GM18861 (cell line): ENCODE measurements around the gene SERP2.

Experiments
- ATAC-seq: cut with Tn5 transposase; IDR thresholded peaks from one replicate; pipeline ENCODE4 v1.9.1; 2021; ENCODE audit not compliant: unreplicated experiment

SERP2 gene

GRCh38 chr13:44354884-44355283, 18.7 kb upstream of the SERP2 start:
- ATAC-seq = no peak

DNA sequence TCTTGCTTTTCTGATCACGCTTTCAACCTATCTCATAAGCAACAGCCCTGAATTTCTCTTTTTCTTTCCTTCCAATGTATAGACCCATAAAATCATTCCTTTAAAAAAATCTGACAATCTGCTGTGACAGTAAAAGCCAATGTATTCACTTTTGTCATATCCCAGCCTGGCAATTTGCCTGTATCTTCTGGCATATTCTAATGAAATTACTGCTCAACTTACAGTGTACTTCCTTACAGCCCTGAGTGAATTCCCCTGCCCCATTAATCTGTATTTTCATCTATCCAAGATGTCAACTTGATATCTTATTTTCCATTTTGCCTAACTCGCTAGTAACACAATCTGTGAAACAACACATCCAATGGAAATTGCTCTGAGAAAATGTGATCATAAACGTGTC, 18.0 kb upstream of the SERP2 start:
- ATAC-seq = no peak

- ATAC-seq = no peak
Measured at GRCh38 chr13:44359983-44360375, 13.6 kb upstream of the SERP2 start.

- ATAC-seq = no peak
Measured at GRCh38 chr13:44362394-44363040, 11.1 kb upstream of the SERP2 start.

DNA sequence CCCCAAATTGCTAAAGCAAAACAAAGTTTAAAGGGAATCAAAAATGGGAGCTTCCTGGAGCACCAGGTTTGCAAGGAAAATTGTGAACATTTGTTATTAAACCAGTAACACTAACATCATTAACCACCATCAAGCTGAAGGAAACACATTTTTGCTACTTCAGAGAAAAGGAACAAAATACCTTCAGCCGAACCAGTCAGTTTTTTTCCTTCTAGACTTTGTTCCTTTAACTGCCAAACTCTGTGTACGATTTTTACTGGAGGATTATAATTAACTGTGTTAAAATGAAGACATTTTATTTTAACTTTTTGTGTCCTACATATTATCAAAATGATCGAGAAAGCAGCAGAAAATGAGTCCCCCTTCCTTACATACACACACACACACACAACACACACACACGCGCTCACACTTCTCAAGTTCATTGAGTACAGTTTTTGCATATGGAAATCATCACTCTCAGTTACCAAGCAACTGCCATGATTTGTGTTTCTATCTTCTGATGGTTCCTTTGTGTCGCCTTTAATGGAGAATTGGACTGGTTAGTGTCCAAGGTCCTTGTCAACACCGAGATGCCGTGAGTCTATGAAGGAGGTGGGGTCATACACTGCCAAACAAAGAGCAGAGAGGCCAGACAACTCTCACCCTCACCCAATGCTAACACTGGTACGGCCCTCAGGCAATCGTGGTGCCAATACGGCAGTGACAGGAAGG, 9.8 kb upstream of the SERP2 start:
- no peak for ATAC-seq

DNA sequence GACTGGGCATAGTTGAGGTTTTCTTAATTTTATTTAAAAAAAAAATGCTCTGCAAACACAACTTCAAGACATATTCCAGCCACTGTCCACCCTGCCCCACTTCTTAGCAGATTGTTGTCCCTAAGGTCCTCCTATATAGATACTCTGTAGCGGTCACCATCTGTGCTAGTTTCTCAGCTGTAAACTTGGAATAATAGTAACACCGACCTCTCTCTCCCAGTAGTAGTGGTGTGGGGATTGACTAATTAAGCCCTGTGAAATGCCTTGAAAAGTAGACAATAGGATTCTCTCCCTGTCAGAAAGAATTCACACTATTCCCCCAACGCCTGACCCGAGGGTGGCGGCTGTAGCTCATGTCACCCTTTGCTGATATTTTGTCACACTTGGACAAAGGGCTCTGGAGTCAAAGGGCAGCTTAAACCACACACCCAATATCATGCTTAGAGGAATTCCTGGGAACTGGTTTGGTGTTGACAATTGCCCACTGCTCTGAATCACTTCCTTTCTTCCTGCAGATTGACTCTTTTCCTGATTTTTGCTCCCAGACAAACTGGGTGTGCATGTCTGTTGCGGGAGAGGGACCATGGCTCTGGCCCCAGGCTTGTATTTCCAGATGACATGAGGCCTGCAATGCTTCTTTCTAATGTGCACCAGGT, 9.2 kb upstream of the SERP2 start:
- ATAC-seq = no peak

DNA sequence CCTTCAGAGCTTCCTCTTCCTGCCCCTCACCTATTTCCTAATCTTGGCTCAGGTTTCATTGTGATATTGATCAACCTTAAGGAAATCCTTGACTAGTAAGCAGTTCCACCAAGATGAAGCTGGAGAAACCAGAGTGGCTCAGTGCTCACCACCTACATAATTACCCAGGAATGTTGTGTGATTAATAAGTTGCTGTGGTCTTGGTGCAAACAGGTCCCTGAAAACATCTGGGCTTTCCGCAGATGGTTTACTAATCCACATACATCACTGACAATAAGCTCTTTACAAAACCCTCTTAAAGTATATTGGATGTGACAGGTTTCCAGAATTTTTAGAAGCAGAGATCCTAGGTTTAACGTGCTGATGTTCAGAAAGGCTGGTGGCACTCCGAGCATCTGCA, 8.6 kb upstream of the SERP2 start:
- no peak for ATAC-seq

- ATAC-seq = no peak
Measured at GRCh38 chr13:44365899-44366298, 7.7 kb upstream of the SERP2 start.

DNA sequence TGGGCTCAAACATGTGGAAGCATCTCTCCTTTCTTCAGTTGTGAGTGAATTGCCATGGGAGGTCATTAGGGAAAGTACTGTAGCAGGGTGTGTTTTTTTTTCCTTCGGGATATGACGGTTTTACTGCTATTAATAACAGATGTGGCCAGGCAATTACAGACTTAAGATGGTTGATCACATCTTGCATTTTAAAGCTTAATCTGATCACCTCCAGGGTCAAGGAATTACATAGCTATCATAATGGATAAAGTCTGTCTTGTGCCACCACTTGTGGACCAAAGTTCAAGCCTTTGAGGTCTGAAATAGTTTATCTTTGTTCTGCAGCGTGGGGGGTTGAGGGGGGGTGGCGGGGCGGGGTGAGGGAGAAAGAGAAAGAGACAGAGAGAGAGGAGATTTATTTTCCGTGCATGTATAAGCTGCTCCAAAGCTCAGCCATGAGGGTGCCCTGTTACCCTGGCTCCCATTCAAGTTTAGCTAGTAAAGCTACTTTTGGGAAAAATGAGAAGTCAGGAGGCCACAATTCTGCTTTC, 5.5 kb upstream of the SERP2 start:
- ATAC-seq = no peak

GRCh38 chr13:44368599-44369368, 4.8 kb upstream of the SERP2 start:
- no peak for ATAC-seq

- ATAC-seq = no peak
Measured at GRCh38 chr13:44371421-44371820, 2.2 kb upstream of the SERP2 start.

DNA sequence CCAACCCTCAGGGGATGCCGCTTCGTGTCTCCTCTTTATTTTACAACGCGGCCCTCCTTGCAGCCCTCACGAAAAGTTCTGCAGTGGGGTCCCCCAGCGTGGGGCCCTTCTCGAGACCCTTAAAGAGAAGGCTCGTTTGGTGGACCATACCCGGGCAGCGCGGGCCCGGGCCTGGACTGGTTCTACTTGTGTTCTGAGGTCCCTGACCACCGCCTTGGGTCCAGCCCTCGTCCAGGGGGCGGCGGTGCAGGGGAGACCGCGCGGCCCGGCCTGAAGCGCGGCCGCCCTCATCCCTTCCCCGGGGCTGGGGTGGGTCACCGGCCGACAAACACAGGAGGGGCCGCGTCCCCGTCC, 400 bp upstream of the SERP2 start:
- no peak for ATAC-seq

GRCh38 chr13:44374348-44374712, 706 bp downstream of the SERP2 start:
- no peak for ATAC-seq

DNA sequence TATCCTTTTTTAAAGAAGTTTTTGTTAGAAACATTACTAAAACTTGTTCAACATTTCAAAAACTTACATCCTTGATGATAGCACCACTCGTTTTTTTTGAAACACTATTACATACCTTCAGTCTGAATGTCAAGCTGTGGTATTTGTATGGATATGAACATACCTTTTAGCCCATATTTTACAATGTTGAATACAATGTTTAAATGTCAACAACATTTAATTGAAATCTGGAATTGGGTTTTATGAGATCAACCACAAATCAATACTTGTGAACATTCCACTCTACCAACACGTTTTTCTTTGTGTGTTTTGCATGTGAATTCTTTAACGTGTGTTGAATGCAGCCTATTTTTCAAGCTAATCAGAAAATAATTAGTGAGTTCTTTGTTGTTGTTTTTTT, 4.7 kb downstream of the SERP2 start:
- ATAC-seq = no peak

DNA sequence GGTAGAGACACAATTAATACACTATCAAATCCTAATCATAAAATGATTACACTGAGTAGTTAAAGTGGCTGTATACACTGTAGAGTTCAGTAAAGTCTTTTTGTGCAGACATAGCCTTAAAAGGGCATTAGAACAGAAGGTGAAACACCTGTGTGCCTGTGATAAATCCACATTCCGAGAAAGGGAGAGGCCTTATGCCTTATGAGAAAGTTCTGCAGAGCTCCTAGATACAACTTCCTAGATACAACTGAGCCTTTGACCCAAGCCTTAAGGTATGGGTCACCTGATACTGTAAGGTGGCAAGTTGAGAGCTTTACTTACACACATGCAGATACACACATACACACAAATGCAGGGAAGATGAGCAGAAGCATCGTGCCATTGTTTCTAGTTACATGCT, 6.3 kb downstream of the SERP2 start:
- ATAC-seq = no peak

DNA sequence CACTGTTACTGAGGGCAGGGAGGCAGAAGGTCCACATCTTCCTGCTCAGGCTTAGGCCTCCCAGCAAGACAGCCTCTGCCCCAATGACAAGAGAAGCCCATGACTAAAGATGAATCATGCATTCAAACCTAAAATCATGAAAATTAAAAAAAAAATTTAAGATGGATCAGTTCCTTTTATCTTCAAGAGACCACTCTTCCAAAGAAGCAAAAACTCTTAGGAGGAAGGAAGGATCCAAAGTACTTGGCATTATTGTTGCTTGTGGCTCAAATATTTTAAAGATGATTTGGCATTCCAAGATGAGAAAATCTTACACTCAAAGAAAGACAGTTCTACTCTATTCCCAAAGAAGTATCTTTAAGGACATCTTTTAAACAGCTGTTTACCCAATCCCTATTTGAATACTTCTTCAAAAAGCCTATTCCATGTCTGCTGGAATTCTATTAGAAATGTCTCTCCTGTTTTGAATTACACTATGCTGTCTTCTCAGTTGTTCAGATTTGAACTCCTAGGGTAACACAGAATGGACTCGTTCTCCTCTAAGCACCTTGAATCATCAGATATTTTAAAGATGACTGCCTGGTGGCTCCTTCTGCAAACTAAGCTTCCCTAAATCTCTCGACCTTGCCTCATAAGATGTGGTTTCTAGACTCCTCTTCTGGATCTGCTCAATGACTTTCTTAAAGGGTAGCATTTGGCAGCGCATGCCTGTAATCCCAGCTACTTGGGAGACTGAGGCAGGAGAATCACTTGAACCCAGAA, 7.0 kb downstream of the SERP2 start:
- ATAC-seq = no peak

GRCh38 chr13:44382635-44383145, 9.1 kb downstream of the SERP2 start:
- no peak for ATAC-seq

- no peak for ATAC-seq
Measured at GRCh38 chr13:44383945-44384344, 10.3 kb downstream of the SERP2 start.

- ATAC-seq = no peak
Measured at GRCh38 chr13:44384778-44385177, 11.2 kb downstream of the SERP2 start.

GRCh38 chr13:44385401-44385800, 11.8 kb downstream of the SERP2 start:
- ATAC-seq = no peak

DNA sequence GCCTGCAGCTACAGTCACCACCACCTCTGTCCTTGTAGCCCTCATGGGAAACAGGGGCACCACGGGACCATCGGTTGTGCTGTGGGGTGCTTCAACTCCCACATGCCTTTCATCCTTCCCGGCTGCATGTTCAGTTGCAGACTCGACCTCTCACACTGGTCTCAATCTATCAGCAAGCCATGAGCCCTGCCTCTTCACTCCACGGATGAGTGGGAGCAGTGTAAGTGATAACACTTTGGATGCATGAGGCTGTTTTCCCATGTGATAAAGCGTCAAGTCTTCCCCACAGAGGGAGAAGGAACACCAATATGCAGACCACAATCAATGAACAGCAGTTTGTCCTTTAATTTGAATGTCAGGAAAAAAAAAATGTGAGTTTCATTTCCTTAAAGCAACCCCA, 12.2 kb downstream of the SERP2 start:
- ATAC-seq = no peak
